Endothelial cell (in vitro differentiated cells): ENCODE results near the gene IQCM. TPM values are rescaled to one million over a fixed set of nuclear protein-coding genes. Genes with fewer than 3 reads are reported as not detected.
"Not testable (repeated sequence)": the region's sequence is repeated elsewhere in the genome, so short reads cannot be mapped to it uniquely, and the experiment has no call there.

Experiments
- DNase-seq: peaks from one replicate; pipeline ENCODE4 v3.0.0; 2021; ENCODE audit warnings: low spot score
- H3K27ac Mint-ChIP-seq: one replicate; pipeline ENCODE4 v1.8.0; 2021; ENCODE audit warnings: mixed read lengths, inconsistent platforms; ENCODE audit not compliant: unreplicated experiment
- H3K27me3 Mint-ChIP-seq: one replicate; pipeline ENCODE4 v1.8.0; 2021; ENCODE audit warnings: mild to moderate bottlenecking, moderate library complexity, mixed read lengths, inconsistent platforms; ENCODE audit not compliant: unreplicated experiment
- H3K36me3 Mint-ChIP-seq: one replicate; pipeline ENCODE4 v1.8.0; 2021; ENCODE audit warnings: mild to moderate bottlenecking, low read depth, mixed read lengths, inconsistent platforms; ENCODE audit not compliant: unreplicated experiment
- H3K4me1 Mint-ChIP-seq: one replicate; pipeline ENCODE4 v1.8.0; 2021; ENCODE audit warnings: mild to moderate bottlenecking, mixed read lengths, inconsistent platforms; ENCODE audit not compliant: unreplicated experiment
- H3K4me3 Mint-ChIP-seq: one replicate; pipeline ENCODE4 v1.8.0; 2021; ENCODE audit warnings: mild to moderate bottlenecking, mixed read lengths, inconsistent platforms; ENCODE audit not compliant: unreplicated experiment
- H3K9me3 Mint-ChIP-seq: one replicate; pipeline ENCODE4 v1.8.0; 2021; ENCODE audit warnings: mixed read lengths, inconsistent platforms; ENCODE audit not compliant: unreplicated experiment
- CTCF ChIP-seq: fragments of 200-600 bp; sonication (generic); IDR thresholded peaks from one replicate; pipeline ENCODE4 v1.5.0; 2021; ENCODE audit warnings: antibody characterized with exemption; ENCODE audit not compliant: unreplicated experiment
- total RNA-seq: library from RNA; stranded (reverse); fragmentation: NEBNext Ultra II Directional; extraction: Animal tissue kit (Norgen Biotek cat#: 25700); gene quantifications from one replicate; pipeline ENCODE4 v1.2.1, GENCODE V29; 2021; ENCODE audit not compliant: unreplicated experiment

IQCM gene
- total RNA-seq, 1 donor from 2014 or later: not detected

GRCh38 chr4:149344436-149344835 is 471.2 kb downstream of the IQCM start:
- Mint-ChIP-seq H3K4me3 (no peak overlapping the region), H3K9me3 (no peaks in the 10 kb centered on the region), H3K27me3 (no peaks in the 10 kb centered on the region), H3K36me3 (no peaks in the 10 kb centered on the region), H3K4me1 (no peaks in the 10 kb centered on the region), H3K27ac (no peak overlapping the region)
- DNase-seq: no peak
- TF ChIP-seq CTCF: no peak

GRCh38 chr4:149343614-149344013 is 472.0 kb downstream of the IQCM start:
- Mint-ChIP-seq H3K27me3 (no peaks in the 10 kb centered on the region), H3K36me3 (no peaks in the 10 kb centered on the region), H3K4me3 (no peak overlapping the region), H3K4me1 (no peaks in the 10 kb centered on the region), H3K27ac (no peak overlapping the region), H3K9me3 (no peaks in the 10 kb centered on the region)
- no peak for TF ChIP-seq CTCF
- no peak for DNase-seq

GRCh38 chr4:149341117-149341516 is 474.5 kb downstream of the IQCM start:
- not testable (repeated sequence) for DNase-seq, H3K27me3 Mint-ChIP-seq, H3K27ac Mint-ChIP-seq, H3K9me3 Mint-ChIP-seq, H3K4me3 Mint-ChIP-seq, H3K4me1 Mint-ChIP-seq, H3K36me3 Mint-ChIP-seq

GRCh38 chr4:149328161-149328560 is 487.5 kb downstream of the IQCM start:
- TF ChIP-seq CTCF: no peak
- Mint-ChIP-seq H3K9me3 (no peaks in the 10 kb centered on the region), H3K27me3 (peaks cover 3% of the 10 kb centered on the region), H3K4me3 (no peak overlapping the region), H3K27ac (no peak overlapping the region), H3K4me1 (no peaks in the 10 kb centered on the region), H3K36me3 (no peaks in the 10 kb centered on the region)
- DNase-seq: no peak

GRCh38 chr4:149322203-149322602 is 493.4 kb downstream of the IQCM start:
- H3K4me1 Mint-ChIP-seq: no peaks in the 10 kb centered on the region
- no peak overlapping the region for H3K4me3 Mint-ChIP-seq
- no peaks in the 10 kb centered on the region for H3K9me3 Mint-ChIP-seq

More at GRCh38 chr4:149322203-149322602, 493.4 kb downstream of the IQCM start:
- no peak for TF ChIP-seq CTCF
- DNase-seq: no peak
- Mint-ChIP-seq H3K27me3 (peaks cover 3% of the 10 kb centered on the region), H3K36me3 (no peaks in the 10 kb centered on the region), H3K27ac (no peak overlapping the region)
